Testis (tissue), 3 donors: ENCODE measurements around the gene SLC16A8. TPM values are rescaled to one million over a fixed set of nuclear protein-coding genes. Genes with fewer than 3 reads are reported as not detected.
"Not testable (repeated sequence)": the region's sequence is repeated elsewhere in the genome, so short reads cannot be mapped to it uniquely, and the experiment has no call there.

Experiments used
- DNase-seq: peaks from one replicate; pipeline ENCODE4 v3.0.0-alpha.2; 2019
- H3K27ac ChIP-seq, 2 donors: fragments of 200-600 bp; sonication (generic); one replicate each; pipeline ENCODE4 v1.5.1; 2019
- H3K27me3 ChIP-seq: fragments of 200-600 bp; sonication (generic); one replicate; pipeline ENCODE4 v1.5.1; 2019
- H3K36me3 ChIP-seq: fragments of 200-600 bp; sonication (generic); one replicate; pipeline ENCODE4 v1.5.1; 2017; ENCODE audit warnings: low read depth; ENCODE audit errors: missing control alignments
- H3K4me1 ChIP-seq: fragments of 200-600 bp; sonication (generic); one replicate; pipeline ENCODE4 v1.5.1; 2019
- H3K4me3 ChIP-seq, 2 donors: fragments of 200-600 bp; sonication (generic); one replicate each; pipeline ENCODE4 v1.5.1; 2017 to 2019
- H3K9me3 ChIP-seq: fragments of 200-600 bp; sonication (generic); one replicate; pipeline ENCODE4 v1.5.1; 2017
- POLR2A ChIP-seq: fragments of 450-650 bp; IDR thresholded peaks from one replicate; pipeline ENCODE4 v1.6.1; 2017; ENCODE audit warnings: antibody characterized with exemption, mild to moderate bottlenecking, moderate library complexity
- WGBS, 2 donors: methylation state at CpG; one replicate each; pipeline ENCODE4 v1.1.5; 2018; 5-methylcytosine and 5-hydroxymethylcytosine counted together
- intact Hi-C: fragments of 100-400 bp; cut with DNase I; formaldehyde crosslinking; loops from one replicate; pipeline ENCODE4 v1.15.1; 2023; ENCODE audit warnings: low total_unique reads
- polyA plus RNA-seq: library from polyadenylated mRNA; stranded (reverse); fragments of 350-450 nt; fragmentation: Illumina TruSeq; extraction: RNeasy Lipid Tissue Mini Kit (QIAGEN cat#74804); gene quantifications from one replicate; pipeline ENCODE4 v1.2.3, GENCODE V29; 2014; ENCODE audit warnings: low read depth, low replicate concordance; ENCODE audit not compliant: insufficient read depth
- total RNA-seq, 2 donors: library from RNA; depleted of rRNA; stranded (reverse); fragments of >200 nt; gene quantifications; one replicate each; pipeline ENCODE4 v1.2.3, GENCODE V29; 2016
- TF ChIP-seq, protein P1 (sequence below), 3 experiments: fragments of 450-650 bp in 2 of 3; fragments of 200-600 bp in 1 of 3; sonication (generic) in 1 of 3; IDR thresholded peaks; one replicate each; pipeline ENCODE4 v1.5.1; 2016 to 2019; ENCODE audit warnings: antibody characterized with exemption in 3 of 3, mild to moderate bottlenecking in 2 of 3, moderate library complexity in 1 of 3

The SLC16A8 gene
- total and polyA plus RNA-seq, 3 donors from 2014 or later: 1.6 to 2.4 (median 2.0) TPM

DNA sequence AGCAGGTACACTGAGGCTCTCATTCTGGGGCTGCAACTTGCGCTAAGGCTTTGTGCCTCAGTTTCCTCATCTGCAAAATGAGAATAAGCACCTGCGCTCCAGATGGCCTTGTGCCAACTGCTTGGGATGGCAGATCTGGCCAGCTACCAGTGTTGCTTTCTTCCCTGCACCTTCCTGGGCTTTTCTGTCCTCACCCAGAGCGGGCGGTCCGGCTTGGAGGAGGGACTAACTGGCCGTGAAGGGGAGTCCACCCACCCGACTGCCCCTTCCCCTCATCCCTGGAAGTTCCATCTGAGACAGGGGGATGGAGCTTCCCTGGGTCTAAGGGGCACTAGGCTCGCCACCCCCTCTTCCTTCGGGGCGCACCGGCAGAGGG lies 3.5 kb downstream of the SLC16A8 start:
- Histone ChIP-seq H3K27ac (no peak overlapping the region), H3K27me3 (no peaks in the 10 kb centered on the region), H3K9me3 (no peaks in the 10 kb centered on the region), H3K4me1 (peaks cover 24% of the 10 kb centered on the region), H3K36me3 (no peaks in the 10 kb centered on the region), H3K4me3 (peak overlapping the region in 1 of 2 donors; percentile 54)
- TF ChIP-seq, protein P1, sequence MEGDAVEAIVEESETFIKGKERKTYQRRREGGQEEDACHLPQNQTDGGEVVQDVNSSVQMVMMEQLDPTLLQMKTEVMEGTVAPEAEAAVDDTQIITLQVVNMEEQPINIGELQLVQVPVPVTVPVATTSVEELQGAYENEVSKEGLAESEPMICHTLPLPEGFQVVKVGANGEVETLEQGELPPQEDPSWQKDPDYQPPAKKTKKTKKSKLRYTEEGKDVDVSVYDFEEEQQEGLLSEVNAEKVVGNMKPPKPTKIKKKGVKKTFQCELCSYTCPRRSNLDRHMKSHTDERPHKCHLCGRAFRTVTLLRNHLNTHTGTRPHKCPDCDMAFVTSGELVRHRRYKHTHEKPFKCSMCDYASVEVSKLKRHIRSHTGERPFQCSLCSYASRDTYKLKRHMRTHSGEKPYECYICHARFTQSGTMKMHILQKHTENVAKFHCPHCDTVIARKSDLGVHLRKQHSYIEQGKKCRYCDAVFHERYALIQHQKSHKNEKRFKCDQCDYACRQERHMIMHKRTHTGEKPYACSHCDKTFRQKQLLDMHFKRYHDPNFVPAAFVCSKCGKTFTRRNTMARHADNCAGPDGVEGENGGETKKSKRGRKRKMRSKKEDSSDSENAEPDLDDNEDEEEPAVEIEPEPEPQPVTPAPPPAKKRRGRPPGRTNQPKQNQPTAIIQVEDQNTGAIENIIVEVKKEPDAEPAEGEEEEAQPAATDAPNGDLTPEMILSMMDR (IDR thresholded peaks at IDR 0.05): no peak
- TF ChIP-seq POLR2A: no peak
- intact Hi-C loops: no loop called here
- WGBS, 2 donors: 49 to 60% methylated on average over 5 to 11 of the region's 11 CpGs
- no peak for DNase-seq

DNA sequence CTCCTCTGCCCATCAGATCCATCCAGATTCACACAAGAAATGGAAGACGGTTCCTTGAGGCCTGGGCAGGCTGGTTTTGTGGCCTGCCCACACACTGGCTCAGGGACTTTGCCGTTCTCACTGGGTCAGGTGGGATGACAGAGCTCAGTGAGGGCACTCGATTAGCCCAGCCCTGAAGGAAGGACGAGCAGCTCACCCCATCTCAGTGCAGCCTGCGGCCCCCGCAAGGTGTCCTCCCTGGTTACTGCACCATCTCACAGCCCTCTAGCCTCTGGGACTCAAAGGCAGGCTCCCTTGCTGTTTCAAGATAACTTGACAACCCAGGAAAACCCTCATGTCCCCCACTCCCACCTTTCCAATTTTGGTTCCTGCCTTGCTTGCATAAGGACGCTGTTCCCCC lies 4.2 kb downstream of the SLC16A8 start:
- H3K27ac ChIP-seq: no peak overlapping the region
- intact Hi-C loops: no loop called here
- WGBS, 2 donors: 91 to 94% methylated on average over 4 to 7 of the region's 7 CpGs
- H3K4me3 ChIP-seq: no peak overlapping the region
- no peaks in the 10 kb centered on the region for H3K9me3 ChIP-seq
- H3K27me3 ChIP-seq: no peaks in the 10 kb centered on the region
- no peak for DNase-seq
- TF ChIP-seq, protein P1 (IDR thresholded peaks at IDR 0.05): no peak
- TF ChIP-seq POLR2A: no peak
- H3K36me3 ChIP-seq: no peaks in the 10 kb centered on the region
- H3K4me1 ChIP-seq: peaks cover 31% of the 10 kb centered on the region

DNA sequence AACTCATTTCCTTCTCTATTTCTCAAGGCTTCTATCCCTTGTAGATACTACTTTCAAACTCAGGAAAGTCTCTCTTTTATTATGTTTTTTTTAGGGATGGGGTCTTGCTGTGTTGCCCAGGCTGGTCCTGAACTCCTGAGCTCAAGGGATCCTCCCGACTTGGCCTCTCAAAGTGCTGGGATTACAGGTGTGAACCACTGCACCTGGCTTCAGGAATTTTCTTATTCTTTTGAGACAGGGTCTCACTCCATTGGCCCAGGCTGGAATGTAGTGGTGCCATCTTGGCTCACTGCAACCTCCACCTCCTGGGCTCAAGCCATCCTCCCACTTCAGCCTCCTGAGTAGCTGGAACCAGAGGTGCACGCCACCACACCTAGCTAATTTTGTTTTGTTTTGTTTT lies 4.8 kb downstream of the SLC16A8 start:
- H3K36me3 ChIP-seq, H3K27ac ChIP-seq, H3K27me3 ChIP-seq, DNase-seq, H3K9me3 ChIP-seq, intact Hi-C loops, H3K4me3 ChIP-seq: not testable (repeated sequence)
- peaks cover 32% of the 10 kb centered on the region for H3K4me1 ChIP-seq
- 98 to 100% methylated on average over 2 of the region's 2 CpGs for WGBS, 2 donors

DNA sequence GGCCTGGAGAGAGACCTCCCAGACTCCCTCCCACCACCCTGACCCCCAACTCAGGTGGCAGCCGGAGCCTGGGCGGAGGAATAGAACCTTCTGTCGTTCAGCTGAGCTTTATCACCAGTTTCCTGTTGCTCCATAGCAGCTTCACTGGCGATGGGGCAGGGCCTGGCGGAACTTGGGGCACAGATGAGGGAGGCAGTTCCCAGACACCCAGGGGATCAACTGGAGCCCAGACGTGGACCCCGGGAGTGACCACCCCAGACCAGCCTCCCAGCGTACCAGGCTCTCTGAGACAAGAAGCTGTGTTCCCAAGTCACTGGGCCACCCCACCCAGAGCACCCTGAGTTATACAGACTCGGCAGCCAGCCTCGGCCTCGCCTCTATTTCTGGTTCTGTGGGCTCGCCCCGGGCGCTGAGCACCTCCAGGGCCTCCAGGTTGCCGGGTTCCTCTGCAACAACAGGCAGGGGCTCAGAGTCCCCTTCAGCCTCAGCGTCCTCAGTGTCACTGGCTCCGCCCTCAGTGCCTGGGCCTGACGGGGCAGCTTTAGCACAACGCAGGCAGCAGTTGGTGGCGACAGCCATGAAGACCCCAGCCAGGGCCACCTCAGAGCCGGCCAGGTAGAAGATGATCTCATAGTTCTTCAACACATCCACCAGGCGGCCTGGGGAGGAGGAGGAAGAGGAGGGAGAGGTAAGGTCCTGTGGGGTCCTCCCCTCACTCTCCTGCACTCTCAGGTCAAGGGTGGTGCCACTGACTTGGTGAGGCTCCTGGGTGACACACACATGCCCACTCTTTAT lies 5.7 kb downstream of the SLC16A8 start:
- Histone ChIP-seq H3K36me3 (no peaks in the 10 kb centered on the region), H3K4me3 (no peak overlapping the region), H3K27me3 (no peaks in the 10 kb centered on the region), H3K27ac (no peak overlapping the region), H3K4me1 (peaks cover 32% of the 10 kb centered on the region), H3K9me3 (no peaks in the 10 kb centered on the region)
- WGBS, 2 donors: 75 to 91% methylated on average over 3 to 22 of the region's 22 CpGs
- intact Hi-C loops: no loop called here
- TF ChIP-seq POLR2A: no peak
- TF ChIP-seq, protein P1 (IDR thresholded peaks at IDR 0.05): no peak
- DNase-seq: no peak

DNA sequence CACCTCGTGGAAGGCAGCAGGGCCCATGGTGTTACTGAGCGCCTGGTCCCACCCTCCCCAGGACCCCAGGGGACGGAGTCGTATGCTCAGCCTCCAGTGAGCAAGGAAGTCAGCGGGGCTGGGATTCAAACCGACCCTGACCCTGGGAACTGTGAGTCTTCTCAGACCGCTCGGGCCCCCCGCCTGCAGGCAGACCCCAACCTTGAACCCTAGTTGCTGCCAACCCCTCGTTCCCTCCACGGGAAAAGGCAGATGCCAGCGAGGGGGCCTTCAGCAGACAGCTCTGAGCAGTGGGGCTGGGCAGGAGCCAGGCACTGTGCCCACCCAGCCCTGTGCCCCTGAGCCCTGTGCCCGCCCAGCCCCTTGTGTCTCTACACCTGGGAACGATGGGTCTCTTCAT lies 6.4 kb downstream of the SLC16A8 start:
- Histone ChIP-seq H3K27ac (no peak overlapping the region), H3K36me3 (no peaks in the 10 kb centered on the region), H3K27me3 (no peaks in the 10 kb centered on the region), H3K4me3 (no peak overlapping the region), H3K9me3 (no peaks in the 10 kb centered on the region), H3K4me1 (peaks cover 31% of the 10 kb centered on the region)
- no peak for DNase-seq
- intact Hi-C loops: no loop called here
- 63 to 79% methylated on average over 6 to 14 of the region's 14 CpGs for WGBS, 2 donors
- TF ChIP-seq POLR2A: no peak
- TF ChIP-seq, protein P1 (IDR thresholded peaks at IDR 0.05): no peak
